Globus pallidus (tissue), 1 donor: ENCODE results near the gene GOLGA1.
"Not testable (repeated sequence)": the region's sequence is repeated elsewhere in the genome, so short reads cannot be mapped to it uniquely, and the experiment has no call there.

Experiments
- DNase-seq: peaks from one replicate; pipeline ENCODE4 v3.0.0-alpha.2; 2015; ENCODE audit warnings: low spot score

The GOLGA1 gene

DNA sequence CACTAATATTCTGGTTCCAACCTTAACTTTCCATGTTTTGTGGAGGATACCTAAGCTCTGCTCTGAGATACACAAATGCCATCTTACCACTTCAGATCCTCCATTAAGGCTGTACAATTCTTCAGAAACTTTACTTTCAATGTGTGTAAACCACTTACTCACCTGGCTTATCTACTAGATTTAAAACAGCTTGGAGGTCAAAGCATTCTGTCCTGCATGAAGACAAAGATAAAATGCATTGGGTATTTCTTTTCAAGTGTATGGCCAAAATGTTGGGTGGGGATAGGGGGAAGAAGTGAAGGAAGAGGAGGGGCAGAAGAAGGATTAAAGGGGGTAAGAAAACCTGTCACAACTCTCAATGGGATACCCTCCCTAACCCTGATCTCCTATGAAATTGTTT lies 939 bp downstream of the GOLGA1 start:
- DNase-seq, result no peak

DNA sequence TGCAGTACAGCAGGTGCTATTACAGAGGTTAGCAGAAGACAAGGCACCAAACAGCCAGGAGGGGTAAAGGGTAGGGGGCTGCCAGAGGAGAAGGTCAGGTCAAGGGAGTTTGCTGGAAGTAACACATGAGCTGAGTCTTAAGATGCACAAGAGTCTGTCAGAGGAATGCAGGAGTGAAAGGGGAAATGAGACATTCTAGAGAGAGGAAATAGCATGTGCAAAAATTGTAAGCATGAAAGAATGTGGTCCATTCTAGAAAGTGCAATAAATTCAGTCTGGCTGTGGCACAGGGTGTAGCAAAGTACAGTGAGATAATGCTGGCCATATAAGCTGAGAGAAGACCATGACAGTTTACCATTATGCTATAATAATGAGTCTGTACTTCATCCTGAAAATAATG lies 6.6 kb downstream of the GOLGA1 start:
- DNase-seq, result no peak

DNA sequence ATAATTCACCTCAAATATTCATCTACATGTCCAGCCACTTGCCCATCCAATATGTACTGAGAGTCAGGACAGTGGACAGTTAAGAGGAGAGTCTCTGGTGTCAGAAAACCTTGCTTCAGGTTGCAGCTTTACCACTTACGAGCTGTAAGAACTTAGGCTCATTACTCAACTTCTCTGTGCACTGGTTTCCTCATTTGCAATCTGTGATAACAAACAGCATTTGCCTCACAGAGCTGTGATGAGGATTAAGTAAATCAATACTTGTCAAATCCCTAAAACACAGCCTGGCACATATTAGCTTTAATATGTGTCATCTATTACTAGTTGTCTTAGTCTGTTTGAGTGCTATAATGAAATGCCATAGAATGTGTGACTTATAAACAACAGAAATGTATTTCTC lies 8.6 kb downstream of the GOLGA1 start:
- no peak for DNase-seq

DNA sequence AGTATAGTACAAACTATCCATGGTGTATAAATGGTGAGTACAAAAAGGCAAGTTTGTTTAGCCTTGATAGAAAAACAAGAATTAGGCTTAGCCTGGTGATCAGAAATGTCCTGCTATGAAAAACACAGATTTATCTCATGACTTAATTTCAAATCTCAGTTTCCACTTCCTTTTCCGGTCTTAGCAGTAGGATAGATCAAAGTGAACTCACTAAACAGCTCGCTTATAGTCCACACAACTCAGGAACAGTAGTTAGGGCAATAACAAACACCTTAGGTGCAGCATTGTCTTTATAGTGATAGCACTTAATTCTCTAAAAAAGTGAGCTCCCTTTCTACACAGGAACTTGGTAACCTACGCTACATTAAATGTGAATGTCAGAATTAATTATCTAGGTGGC lies 11.4 kb downstream of the GOLGA1 start:
- DNase-seq, result no peak

DNA sequence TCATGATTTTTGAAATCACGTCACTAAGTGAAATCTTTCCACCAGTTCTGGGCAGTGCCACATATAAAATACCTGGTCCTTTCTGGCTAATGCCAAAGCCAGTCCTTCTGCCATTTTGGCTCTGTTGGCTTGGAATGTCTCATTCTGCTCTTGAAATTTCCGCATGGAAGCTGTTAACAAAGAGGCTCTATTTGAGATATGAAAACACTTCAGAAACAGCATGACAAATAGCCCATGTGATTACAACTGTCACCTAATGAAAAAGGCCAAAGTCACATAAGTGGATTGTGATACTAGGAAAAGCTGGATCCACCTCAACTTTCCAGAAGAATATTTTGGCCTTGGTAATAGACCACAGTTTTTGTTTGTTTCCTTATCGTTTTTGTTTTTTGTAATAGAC lies 12.8 kb downstream of the GOLGA1 start:
- peak; percentile 12 for DNase-seq

DNA sequence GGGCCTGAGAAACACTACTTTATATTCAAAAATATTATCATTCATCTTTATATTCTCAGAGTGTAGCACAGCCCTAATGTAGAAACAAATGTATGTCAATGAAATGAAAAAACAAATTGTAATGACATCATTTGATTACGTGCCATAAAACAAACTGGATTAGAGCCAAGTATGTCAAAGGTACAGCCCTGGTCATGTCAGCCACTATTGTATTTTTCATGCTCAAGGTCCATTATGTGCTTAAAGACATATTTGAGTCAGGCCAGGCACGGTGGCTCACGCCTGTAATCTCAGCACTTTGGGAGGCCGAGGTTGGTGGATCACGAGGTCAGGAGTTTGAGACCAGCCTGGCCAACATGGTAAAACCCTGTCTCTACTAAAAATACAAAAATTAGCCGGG lies 20.5 kb downstream of the GOLGA1 start:
- DNase-seq, result not testable (repeated sequence)

DNA sequence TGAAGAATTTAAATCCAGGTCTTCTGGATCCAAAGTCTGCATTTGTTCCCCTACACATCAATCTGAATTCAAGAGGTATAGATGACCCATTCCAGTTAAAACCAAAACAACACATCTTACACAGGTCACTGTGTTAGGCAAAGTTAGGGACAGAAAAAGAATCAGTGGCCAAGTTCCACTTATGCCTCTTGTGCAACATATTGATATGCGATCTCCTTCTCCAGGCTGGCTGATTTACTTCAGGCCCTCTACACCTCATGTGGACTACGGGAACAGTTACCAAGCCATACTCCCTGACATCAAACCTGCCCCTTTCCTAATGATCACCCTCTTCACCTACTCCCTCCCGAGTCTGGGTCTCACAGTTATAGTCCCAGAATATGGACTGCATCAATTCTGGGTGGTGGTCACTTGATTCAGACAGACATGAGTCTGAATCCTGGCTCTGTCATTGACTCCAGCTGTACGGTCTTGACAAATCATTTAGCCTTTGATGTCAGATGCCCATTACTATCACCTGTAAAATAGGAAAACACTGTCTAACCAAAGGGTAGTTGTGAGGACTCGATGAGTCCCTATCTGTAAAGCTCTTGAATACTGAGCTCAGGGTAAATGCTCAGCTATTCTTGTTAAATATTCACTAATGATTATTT lies 26.0 kb downstream of the GOLGA1 start:
- no peak for DNase-seq

DNA sequence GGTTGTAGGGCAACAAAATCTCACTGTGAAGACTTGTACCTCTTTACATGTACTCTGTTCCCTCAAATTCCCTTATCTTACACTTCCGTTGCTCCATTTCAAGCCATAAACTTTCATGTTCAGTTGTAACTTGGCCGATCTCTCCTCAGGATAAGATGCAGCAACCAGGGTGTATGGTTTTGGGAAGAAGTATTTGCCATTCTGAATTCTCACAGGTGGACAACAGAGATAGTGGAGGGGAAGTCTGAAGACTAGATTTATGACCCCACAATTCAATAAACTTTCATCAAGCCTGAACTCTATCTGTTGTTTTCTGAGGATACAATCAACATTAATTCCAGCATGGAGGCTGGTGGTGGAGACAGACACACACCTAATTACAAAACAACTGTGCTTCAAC lies 27.5 kb downstream of the GOLGA1 start:
- no peak for DNase-seq

DNA sequence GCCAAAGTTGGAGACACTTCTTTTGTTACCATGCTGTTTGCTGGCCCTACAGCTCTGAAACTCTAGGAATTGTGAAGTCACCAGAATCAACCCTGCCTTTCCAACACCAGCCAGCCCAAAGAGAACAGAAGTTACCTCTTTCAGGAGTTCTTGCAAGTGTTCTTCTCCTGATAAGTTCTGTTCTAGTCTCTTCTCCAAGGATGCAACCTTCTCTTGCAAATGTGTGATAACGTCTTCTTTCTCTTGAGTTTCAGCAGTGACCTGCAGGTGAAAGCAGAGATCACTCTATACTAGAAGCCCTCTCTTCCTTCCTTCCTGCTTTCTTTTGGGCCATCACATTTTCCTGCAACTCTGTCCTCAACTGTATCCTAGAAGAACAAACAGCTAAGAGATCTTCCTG lies 29.1 kb downstream of the GOLGA1 start:
- no peak for DNase-seq

DNA sequence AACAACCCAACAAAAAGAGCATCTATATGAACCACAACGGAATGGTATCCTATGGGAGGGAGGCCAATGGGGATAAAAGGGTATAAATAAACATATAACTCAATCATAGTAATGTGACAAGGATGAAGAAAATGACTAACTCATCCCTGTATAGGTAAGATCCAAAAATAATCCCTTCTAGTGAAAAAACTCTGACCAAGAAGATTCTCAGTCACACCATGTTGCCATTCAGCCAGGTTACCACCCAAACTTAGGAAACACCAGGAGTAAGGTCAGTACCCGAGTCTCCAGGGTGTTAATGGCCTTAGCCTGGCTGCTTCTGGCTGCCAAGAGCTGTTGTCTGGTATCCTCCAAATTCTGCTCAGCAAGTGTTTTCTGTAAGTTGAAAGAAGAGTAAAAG lies 32.8 kb downstream of the GOLGA1 start:
- DNase-seq, result no peak

DNA sequence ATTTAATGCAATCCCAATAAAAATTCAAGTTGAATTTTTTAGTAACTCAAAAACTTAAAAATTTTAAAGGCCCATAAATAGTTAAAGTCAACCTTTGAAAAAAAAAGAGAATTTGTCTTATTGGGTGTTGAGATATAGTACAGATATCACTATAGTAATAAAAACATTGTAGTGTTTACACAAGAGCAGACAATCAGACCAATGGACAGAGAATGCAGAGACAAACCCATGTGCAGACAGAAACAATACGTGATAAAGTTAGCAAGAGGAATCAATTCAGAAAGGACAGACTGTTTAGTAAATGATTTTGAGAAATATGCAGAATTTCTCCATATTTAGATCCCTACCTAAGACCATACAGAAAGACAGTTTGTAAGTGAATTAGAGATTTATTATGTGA lies 33.9 kb downstream of the GOLGA1 start:
- no peak for DNase-seq

DNA sequence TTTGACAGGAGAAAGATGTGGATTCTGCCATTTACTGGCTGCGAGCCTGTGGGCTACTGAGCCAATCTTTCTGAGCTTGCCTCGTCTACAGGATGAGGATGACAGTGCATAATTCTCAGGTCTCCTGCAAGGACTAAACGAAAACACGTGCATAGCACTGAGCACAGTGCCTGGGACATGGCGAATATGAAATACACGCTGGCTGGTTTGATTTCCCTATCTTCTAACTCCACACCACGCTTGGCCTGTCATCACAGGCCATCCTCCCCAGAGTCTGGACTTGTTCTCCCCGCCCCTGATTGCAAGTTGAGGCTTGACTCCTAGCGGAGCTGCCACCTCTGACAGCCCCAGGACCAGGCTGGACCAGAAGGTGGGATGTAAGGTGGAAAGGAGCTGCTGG lies 41.0 kb downstream of the GOLGA1 start:
- DNase-seq, result no peak

DNA sequence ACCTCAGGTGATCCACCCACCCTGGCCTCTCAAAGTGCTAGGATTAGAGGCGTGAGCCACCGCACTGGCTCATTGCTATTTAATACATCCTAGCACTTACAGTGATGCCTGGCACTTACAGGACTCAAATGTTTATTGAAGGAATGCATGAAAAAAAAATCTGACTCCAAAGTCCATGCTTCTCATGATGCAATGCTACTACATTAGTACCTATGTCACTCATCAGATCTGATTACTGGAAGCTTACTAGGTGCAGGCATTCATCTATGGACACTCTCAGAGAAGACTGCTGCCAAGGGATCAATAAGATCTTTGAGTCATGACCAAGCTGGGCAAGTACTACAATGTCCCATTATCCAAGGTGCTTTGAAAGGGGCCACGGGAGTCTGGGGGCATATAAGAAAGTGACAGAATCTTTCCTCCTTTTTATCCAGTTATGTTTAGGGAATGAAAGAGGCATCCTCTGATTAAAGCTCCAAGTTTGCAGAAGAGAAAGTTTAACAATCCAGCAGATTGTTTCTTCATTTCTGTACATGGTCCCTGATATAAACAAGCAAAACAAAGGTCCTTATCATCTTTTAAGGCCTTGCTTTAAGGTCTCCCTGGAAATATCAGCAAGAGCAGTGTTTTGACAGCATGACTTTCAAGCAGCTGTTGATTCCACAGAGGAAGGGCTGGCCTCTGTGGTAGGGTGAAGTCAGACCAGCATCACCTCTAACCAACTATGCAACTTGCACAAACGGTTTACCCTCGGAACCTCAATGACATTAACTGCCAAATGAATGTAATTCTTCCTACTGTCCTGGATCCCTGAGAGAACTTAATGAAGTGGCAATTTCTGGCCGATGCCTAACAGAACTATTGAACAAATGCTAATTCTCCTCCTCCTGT lies 43.1 kb downstream of the GOLGA1 start:
- no peak for DNase-seq

DNA sequence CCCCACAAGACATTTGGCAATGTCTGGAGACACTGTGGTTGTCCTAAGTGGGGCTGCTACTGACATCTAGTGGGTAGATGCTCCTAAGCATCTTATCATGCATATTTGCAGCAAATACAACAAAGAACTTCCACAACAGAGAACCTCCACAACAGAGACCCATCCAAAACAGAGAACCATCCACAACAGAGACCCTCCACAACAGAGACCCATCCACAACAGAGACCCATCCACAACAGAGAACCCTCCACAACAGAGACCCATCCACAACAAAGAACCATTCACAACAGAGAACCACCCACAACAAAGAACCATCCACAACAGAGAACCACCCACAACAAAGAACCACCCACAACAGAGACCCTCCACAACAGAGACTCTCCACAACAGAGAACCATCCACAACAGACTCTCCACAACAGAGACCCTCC lies 46.1 kb downstream of the GOLGA1 start:
- peak; percentile 54 for DNase-seq

DNA sequence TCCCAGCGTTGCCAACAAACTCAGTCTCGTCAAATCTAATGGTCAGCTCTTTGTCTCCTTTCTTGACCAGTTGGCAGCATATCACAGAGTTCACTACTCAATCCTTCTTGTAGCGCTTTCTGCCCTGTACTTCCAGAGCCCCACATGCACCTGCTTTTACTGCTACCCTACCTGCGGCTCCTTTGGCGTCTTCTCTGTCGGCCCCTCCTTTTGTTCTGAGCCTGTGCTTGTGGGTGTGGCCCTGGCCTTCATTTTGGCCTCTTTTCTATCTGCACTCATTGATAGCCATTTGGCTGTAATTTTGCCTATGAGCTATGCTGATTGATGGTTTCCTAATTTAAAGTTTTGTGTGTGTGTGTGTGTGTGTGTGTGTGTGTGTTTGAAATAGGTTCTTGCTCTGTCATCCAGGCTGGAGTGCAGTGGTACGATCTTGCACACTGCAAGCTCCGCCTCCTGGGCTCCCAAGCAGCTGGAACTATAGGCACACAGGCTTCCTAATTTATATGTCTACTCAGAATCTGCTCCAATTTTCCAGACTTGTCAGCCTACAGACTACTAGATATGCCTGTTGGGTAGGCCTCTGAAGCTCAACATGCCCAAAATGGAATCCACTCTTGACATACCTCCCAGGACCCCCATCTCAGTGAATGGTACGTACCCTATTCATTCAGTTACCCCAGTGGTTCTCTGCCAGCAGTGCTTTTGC lies 46.7 kb downstream of the GOLGA1 start:
- DNase-seq, result no peak

DNA sequence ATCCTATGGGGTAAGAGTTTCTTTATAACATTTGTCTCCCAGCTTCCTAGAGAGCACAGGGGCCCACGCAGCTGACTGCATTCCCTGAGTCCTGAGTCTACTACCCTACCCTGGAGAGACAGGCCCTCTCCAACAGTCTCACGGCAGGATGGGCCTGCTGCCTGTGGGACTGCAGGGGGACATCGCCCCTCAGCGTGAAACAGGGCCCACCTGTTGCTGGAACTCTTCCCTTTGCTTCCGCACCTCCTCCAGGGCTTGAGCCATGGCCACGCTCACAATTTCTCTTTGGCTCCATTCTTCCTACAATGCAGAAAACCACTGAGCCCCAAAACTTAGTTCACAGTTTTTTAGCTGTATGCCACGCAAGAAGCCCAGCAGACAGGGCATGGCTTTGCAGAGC lies 50.7 kb downstream of the GOLGA1 start:
- DNase-seq, result no peak

DNA sequence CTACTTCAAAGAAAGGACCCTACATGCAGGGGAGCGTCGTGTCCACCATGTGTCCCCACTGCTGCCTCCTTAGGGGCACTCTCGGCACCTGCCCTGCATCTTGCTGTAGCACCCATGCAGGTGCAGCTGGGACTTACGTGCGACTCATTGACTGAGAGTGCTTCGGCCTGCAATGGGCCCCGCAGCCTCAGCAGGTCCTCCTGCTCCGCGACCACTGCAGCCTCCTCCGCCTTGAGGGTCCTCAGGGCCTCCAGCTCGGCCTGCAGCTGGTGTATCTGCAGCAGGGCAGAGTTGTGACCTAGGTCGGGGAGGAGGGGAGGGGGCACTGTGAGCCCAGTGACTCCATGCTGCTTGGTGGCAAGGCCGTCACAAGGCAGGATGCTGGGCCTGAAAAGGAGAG lies 51.9 kb downstream of the GOLGA1 start:
- no peak for DNase-seq

DNA sequence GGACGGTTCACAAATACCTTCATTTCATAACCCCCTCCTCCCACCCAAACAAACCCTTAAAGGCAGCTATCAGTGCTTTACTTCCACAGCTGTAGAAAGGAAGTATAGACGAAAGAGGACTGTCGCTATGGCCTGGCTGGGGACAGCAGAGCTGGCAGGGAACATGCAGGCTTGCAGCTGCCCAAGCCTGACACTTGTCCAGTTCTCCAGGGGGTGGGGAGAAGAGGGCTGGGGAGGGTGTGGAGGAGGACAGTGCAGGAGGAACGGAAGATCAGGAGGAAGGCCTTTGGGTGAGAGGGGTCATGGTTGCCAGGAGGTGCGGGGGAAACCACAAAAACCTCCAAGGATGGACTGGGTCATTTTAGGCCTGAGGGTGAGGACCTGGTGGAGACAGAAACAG lies 53.1 kb downstream of the GOLGA1 start:
- no peak for DNase-seq

DNA sequence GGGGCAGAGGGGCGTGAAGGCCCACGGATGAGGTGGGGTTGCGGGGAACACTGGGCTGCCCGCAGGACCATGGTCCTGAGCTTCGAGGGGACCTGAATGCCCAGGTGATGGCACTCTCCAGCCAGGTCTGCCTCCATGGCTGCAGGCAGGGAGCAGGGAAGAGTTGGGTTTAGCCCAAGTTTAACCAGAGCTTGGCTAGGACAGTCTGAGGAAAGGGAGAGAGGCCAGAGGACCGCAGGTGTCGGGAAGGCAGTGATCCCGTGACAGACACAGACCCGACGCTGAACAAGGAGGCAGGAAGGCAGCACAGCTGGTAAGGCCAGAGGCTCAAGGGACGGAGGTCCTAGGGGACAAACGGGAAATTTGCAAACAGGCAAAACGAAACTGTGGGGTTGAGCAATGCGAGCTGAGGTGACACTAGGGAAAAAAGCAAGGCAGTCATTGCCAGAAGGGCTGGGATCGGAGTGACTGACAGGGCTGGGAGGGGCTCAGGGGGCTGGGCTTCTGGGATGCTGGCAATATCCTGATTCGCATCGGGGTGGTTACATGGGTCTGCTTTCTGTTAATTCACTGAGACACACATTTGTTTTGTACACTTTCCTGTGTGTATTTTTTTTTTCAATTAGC lies 53.9 kb downstream of the GOLGA1 start:
- DNase-seq, result no peak

DNA sequence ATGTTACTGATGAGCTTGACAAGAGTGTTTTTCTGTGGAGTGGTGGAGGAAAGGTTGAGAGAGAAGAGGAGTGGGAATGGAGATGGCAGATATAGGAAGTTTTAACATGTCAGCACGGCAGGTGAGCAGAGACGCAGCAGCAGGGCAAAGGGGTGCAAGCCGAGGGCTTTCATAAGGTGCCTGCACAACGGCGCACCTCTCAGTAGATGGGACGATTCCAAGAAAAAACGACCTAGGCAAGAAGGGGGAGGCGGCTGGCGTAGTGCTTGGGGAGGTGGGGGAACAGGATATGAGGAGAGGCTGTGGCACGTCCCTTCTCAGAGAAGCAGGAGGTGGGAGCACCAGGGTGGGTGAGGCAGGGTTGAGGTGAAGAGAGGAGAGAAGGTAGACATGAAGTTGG lies 54.4 kb downstream of the GOLGA1 start:
- no peak for DNase-seq

DNA sequence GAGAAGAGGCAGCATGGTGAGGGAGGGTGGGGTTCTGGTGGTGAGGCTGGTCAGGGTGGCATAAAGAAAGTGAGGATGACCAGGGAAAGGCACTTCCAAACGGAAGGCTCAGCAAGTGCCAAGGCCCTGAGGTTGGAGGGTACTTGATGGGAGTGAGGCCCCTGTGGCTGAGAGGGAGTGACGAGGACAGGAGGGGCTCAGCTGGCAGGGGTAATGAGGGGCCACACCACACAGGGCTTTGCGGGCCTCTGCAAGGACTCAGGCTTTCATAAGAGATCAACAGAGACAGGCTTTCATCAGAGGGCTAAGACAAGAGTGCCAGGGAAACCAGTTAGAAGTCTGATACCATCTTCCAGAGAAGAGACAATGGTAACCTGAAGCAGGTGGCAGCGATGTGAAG lies 55.3 kb downstream of the GOLGA1 start:
- no peak for DNase-seq

DNA sequence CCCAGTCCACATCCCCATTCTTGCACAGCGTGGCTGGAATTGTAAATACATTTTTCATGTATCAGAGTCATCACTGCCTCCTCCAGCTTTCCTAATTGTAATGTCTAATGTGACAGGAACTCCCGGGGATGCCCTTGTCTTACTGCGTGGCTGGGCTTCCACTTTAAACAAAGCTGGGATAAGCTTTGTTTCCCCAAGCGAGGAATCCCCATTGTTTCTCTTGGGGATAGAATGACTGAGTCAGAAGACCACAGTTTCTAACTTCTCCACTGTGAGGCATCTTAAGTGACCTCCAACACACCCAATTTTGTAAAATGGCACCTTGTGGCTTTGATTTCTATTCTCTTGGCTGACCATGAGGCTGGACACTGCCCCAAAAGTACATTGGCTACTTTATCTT lies 56.5 kb downstream of the GOLGA1 start:
- no peak for DNase-seq

DNA sequence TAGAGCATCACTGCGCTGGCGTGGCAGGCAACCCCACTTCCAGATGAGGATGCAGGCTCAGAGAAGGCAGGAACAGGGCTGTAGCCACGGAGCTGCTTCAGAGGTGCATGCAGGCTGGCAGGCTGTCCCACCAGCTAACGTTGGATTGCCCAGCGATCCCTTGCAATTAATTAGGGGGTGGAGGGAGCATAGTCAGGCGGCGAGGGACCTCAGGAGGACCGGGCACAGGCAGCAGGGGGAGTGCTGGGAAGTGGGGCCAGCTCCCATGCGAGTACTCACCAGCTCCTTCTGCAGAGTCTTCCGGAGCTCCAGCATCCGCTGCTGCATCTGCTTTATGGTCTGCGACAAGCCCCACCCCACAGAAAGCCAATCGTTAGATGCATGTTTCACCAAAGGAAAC lies 58.7 kb downstream of the GOLGA1 start:
- no peak for DNase-seq
